CD4-positive, alpha-beta T cell treated with Interleukin-4 for 1 hour (primary cell): ENCODE measurements around the gene PEX11A.
A peak's percentile ranks its signal among the peaks of the same experiment; 100 is the strongest.
"Not testable (repeated sequence)": the region's sequence is repeated elsewhere in the genome, so short reads cannot be mapped to it uniquely, and the experiment has no call there.

Source experiments
- DNase-seq, 2 donors: peaks; one replicate each; pipeline ENCODE4 v3.0.0-alpha.2; 2020 to 2022

PEX11A gene, protein sequence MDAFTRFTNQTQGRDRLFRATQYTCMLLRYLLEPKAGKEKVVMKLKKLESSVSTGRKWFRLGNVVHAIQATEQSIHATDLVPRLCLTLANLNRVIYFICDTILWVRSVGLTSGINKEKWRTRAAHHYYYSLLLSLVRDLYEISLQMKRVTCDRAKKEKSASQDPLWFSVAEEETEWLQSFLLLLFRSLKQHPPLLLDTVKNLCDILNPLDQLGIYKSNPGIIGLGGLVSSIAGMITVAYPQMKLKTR

GRCh38 chr15:89690276-89691218 lies at the start of gene PEX11A, which contains the start of gene WDR93:
TSS of gene PEX11A (minus strand) at chr15:89690754. CDS start at chr15:89690632, 122 bp downstream.
TSS of gene WDR93 (plus strand) at chr15:89690811. CDS start at chr15:89701747, 10,936 bp downstream.
- DNase-seq, result peak; percentile 81 to 84

GRCh38 chr15:89740137-89740536 lies 49.6 kb upstream of the PEX11A start:
- DNase-seq, result peak; percentile 62 to 76

- DNase-seq, result no peak
These were observed 45.2 kb upstream of the PEX11A start for GRCh38 chr15:89735773-89736172.

DNA sequence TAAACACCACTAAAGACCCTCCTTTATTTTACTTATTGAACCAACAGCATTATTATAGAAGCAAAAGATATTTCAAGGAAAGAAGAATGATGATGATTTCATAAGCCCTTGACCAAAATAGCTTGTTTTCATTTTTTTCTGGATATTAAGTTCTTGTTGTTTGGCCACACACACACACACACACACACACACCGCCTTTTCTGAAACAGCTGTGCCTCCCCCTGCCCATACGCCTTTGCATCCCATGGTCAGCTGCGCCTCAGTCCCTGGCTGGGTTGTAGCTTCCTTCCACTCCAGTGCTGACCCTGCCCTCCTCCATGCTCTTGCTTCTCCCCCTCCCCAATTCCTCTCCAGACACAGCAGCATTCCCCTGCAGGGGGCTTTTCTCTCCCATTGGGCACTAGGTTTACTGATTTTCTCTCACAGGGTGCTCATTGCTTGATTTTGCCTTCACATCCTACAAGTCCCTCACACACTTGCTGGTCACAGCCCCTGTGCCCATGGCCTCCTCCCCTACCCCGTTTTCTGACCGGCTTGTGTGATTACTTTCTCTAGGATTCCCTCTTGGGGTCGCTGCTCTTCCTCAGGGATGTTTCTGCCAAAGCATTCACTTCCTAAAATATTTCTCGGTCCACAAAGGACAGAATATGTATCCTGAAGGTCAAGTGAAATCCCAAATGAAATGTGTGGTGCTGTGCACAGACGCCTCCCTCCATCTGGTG lies 42.1 kb upstream of the PEX11A start:
- no peak for DNase-seq

DNA sequence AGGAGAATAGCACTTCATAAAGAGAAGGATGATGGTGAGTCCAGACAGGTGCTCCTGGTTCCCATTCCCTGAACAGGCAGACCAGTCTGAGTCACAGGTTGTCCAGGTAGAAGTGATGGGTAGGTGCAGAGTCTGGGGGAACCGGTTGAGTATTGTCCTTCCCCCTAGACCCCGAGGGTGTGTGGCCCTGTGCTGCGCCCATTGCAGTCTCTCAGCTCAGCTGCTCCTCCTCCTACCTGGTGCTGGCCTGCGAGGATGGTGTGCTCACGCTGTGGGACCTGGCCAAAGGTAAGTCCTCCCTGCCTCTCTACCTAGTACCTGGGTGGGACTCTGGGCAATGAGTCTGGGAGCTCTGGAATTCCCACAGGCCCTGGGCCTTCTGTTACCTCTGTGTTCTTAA lies 40.7 kb upstream of the PEX11A start:
- no peak for DNase-seq

DNA sequence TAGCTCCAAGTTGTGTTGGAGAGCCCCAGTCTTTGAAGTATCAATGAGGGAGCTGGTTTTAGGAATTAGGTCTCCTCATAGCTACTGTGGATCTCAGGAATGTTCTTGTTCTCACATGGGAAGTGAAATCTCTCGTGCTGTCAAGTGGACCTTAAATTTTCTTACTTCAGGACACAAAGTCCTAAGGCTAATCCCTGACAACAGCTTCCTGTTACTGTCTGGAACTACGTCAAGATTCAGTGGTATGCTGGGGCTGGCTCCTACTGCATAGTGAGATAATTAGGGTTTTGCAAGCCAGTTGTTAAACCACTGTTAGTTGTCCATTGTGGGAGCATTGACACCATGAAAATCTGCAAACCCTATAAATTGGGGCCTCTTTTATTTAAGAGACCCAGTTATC lies 37.7 kb upstream of the PEX11A start:
- no peak for DNase-seq

DNA sequence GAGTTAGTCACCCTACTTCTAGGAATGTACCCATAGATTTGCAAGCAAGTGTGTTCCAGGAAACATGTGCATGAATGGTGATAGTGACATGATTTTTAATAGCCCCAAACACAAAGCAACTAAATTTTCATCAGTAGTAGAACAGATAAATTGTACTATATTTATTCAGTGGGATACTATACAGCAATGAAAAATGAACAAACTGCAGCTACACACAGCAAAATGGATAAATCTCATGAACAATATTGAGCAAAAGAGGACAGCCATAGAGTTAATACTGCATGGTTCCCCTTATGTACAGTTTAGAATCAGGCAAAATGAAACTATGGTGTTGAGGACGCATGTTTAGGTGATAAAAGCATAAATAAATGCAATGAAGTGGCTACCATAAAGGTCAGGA lies 34.5 kb upstream of the PEX11A start:
- DNase-seq, result no peak

- no peak for DNase-seq
These were observed 34.1 kb upstream of the PEX11A start for GRCh38 chr15:89724621-89725020.

DNA sequence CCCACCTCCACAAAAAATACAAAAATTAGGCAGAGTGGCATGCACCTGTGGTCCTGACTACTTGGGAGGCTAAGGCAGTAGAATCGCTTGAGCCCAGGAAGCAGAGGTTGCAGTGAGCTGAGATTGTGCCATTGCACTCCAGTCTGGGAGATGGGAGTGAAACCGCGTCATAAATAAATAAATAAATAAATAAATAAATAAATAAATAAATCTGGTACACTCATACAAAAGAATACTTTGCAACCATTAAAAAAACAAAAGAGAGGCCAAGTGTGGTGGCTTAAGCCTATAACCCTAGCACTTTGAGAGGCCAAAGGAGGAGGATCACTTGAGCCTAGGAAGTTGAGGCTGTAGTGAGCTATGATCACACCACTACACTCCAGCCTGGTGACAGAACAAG lies 32.5 kb upstream of the PEX11A start:
- no peak for DNase-seq

DNA sequence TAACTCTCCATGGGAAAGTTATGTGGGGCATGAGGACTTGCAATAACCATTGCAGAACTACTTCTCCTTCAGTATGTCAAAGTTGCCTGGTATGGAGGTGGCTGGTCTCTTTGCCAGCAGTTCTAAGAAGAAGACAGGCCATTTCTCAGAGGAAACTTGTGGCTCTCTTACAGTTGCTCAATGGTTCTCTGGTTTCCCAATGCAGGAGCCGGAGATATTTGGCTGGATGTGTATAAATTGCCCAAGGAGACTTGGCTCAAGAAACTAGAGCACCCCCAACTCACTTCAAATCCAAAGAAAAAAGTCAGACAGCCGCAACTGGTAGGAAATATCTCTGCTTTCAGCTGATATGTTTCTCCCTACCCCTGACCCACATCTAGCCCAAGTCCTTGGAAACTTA lies 24.2 kb upstream of the PEX11A start:
- no peak for DNase-seq

DNA sequence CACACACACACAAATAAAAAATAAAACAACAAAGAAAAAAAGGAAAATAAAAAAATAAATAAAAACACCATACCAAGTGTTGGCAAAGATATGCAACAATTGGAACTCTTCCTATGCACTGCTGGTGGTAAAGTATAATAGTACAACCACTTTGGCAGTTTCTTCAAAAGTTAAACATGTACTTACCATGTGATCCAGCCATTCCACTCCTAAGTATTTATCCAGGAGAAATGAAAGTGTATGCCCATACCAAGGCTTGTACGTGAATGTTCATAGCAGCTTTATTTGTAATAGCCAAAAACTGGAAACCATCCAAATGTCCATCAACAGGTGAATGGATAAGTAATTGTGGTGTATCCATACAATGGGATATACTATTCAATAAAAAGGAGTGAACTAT lies 17.0 kb upstream of the PEX11A start:
- DNase-seq, result no peak

- DNase-seq, result no peak
These were observed 13.9 kb upstream of the PEX11A start for GRCh38 chr15:89704411-89704810.

GRCh38 chr15:89695198-89695597 lies 4.6 kb upstream of the PEX11A start:
- DNase-seq, result no peak

DNA sequence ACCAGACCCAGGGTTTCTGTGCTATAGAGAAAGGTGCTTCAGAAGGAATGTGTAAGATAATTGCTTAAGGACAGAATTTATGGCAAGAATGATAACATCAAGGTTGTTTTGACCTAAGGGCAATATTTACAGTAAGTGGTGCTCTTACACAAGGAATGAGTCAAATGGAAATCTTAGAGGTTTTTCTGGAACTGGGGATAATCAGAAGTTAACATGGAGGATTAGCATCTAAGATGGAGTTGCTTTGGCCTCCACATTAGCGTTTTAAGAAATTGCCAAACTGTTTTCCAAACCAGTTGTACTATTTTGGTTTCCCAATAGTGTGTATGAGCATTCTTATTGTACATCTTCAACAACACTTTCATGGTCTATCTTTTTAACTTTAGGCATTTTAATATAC lies 3.1 kb upstream of the PEX11A start:
- DNase-seq, result no peak

DNA sequence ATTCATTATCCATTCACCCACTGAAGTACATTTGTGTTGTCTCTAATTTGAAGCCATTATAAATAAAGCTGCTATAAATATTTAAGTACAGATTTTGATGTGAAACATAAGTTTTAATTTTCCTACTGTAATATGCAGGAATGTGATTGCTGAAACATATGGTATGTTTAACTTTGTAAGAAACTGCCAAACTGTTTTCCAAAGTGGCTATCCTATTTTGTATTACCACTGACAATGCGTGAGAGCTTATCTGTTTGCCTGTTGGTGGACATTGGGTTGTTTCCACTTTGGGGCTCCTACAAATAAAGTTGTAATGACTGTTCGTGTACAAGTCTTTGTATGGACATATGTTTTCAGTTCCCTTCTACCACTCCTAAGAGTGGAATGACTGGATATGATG lies 2.5 kb upstream of the PEX11A start:
- no peak for DNase-seq

DNA sequence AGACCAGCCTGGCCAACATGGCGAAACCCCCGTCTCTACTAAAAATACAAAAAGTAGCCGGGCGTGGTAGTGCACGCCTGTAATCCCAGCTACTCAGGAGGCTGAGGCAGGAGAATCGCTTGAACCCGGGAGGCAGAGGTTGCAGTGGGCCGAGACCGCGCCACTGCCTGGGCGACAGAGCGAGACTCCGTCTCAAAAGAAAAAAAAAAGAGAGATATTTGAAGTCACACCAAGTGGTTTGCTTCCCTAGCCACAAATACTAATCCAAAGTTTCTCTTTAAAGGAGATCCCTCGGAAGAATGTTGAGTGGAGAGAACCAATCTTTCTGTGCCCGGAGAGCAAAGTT lies 651 bp downstream of the PEX11A start:
- not testable (repeated sequence) for DNase-seq

DNA sequence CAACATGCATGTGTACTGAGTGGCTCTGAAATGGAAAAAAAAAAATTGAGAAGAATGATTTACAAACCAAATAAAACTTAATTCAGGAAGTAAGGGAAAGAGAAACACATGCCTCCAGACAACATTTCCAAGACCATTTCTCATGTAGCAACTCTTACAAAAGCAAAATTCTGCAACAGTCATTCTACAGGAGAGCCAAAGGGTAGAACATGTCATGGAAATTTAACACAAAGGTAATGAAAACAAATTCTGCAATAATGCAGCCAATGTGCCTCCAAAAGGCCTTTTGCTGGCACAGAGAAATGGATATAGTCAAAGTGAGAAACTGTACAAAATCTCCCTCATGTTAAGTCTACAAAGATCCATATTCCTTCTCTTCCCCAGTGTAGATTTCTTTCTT lies 4.0 kb downstream of the PEX11A start:
- DNase-seq, result no peak

DNA sequence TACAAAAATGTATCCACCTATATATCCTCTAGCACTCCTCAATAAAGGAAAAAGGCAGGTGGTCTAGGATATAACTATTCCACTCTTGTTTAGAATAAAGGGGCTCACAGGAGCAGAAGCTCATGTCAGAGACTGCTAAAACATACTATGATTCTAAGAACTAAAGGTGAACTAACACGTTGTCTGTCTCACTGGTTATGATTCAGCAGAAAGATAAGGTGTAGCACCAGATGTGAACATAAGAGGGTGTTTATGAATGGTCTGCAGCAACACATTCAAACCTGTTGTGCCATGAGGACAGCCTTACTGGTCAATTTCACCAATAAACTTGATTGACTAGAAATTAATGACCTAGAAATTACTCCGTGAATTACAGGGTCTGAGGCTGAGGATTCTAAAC lies 4.6 kb downstream of the PEX11A start:
- DNase-seq, result no peak

- DNase-seq, result no peak
These were observed 9.4 kb downstream of the PEX11A start for GRCh38 chr15:89681146-89681545.

DNA sequence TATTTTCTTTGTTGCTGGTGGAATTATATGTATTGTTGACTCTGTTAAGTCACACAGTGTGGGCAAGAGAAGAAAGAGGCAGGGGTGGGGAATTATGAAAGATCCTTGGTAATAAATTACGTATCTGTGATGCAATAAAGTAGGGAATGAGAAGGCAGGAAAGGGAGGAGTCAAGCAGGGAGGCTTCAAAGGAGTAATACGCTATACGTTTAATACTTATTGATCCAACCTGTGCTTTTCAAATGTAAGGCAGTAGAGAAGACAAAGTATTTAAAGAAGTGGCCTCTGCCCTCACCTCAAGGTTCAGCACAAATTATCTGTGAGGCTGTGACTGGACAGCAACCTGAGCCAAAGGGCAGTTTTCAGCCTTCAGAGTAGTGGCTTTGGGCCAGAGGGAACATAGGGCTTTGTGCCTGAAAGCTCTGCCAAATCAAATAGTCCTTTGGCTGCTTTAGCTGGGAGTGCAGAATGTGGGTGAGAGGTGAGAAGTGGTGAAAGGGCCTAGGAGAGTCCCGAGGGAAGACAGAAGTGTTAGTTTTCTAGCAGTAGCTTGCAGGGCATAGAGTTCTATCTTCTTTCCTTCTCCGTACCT lies 10.2 kb downstream of the PEX11A start:
- no peak for DNase-seq

- no peak for DNase-seq
These were observed 11.3 kb downstream of the PEX11A start, which contains the start of gene PLIN1 for GRCh38 chr15:89679212-89679611. TSS of gene PLIN1 (minus strand) at chr15:89679367. CDS start at chr15:89677489, 1,878 bp downstream.

- DNase-seq, result no peak
These were observed 13.2 kb downstream of the PEX11A start for GRCh38 chr15:89677381-89677780.

DNA sequence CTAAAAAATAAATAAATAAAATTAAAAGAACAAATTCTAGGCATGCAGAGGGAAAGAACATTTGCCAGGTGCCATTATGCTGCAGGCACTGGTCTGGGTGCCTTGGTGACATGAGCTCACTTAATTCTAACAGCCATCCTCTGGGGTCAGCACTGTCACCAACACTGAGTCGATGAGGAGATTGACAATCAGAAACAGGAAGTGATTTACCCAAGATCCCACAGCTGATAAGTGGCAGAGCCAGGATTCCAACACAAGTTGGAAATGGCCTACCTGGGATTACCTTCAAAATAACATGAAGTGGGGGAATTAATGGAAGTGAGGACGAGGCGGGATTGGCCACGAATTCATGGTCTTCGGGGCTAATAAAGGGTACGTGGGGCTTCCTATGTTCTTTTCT lies 14.9 kb downstream of the PEX11A start:
- no peak for DNase-seq
